Stomach (tissue), 4 donors: Measurements from ENCODE around the gene PPID.

Source experiments
- CTCF ChIP-seq, 7 experiments: fragments of 450-650 bp in 4 of 7; fragments of 200-600 bp in 3 of 7; sonication (generic) in 3 of 7; IDR thresholded peaks; one replicate each; pipeline ENCODE4 v1.5.1; 2016 to 2019; ENCODE audit warnings: antibody characterized with exemption in 7 of 7, control low read depth in 2 of 7, mild to moderate bottlenecking in 1 of 7
- EP300 ChIP-seq: sonication (generic); formaldehyde crosslinking; IDR thresholded peaks from one replicate; pipeline ENCODE4 v1.6.1; 2017; ENCODE audit warnings: antibody characterized with exemption
- POLR2A ChIP-seq, 4 donors: fragments of 450-650 bp; IDR thresholded peaks; one replicate each; pipeline ENCODE4 v1.6.1; 2016; ENCODE audit warnings: antibody characterized with exemption in 4 of 4, control low read depth in 2 of 4, mild to moderate bottlenecking in 1 of 4, moderate library complexity in 1 of 4

- TF ChIP-seq CTCF (IDR thresholded peaks at IDR 0.05) (no peak), POLR2A (IDR thresholded peaks at IDR 0.05) (no peak), EP300 (no peak)
Observed at GRCh38 chr4:158673633-158674032, 49.6 kb downstream of the PPID start.
